Coronary artery (tissue), 2 donors: ENCODE data around the gene PYGB.

ENCODE experiments used
- DNase-seq: peaks from one replicate; pipeline ENCODE4 v3.0.0-alpha.2; 2017; ENCODE audit warnings: low spot score
- H3K27ac ChIP-seq, 2 donors: fragments of 200-600 bp; sonication (generic); one replicate each; pipeline ENCODE4 v1.5.1; 2016 to 2019
- H3K4me3 ChIP-seq: fragments of 200-600 bp; sonication (generic); 2 replicates; pipeline ENCODE4 v1.5.1; 2016; ENCODE audit warnings: mild to moderate bottlenecking, moderate library complexity
- CTCF ChIP-seq: fragments of 200-600 bp; sonication (generic); IDR thresholded peaks from one replicate; pipeline ENCODE4 v1.5.1; 2019; ENCODE audit warnings: antibody characterized with exemption

PYGB gene

DNA sequence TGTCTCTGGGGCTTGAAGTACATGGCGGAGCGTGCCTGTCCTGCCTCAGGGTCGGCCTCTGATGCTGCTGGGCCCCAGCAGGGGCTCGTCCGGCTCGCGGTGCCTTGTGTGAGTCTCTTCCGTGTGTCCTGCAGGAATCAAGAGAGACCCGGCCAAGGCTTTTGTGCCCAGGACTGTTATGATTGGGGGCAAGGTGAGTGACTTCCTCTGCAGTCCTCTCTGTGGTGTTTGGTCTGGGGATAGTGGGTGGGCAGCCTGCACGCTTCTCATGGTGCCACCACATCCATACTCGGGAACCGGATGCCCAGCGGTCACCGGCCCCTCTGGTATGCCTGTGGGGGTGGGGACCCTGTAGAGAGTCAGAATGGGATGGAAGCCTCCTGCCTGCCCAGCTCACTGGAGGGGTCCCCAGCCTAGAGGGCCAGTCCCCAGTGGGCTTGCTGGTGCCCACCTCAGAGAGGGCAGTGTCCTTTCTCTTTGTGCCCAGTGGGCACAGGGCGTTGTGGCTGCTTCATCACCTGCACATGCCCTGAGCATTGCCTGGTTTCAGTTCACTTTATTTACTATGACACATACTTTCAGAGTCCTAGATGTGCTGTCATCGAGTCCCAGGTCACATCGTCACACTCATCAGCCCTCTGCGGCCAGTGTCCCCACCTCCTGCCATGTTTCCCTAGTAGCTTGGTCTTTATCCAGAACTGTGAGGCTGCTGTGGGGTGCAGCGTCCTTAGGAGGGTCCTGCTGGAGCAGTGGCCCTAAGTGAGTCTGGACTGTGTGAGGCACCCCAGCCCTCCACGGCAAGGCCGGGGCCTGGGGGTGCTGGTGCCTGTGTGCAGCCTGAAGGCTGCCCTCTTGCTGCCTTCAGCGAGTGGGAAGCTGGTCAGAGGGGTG lies 40.7 kb downstream of the PYGB start:
- TF ChIP-seq CTCF, result no peak
- no peak for DNase-seq
- no peak overlapping the region for H3K27ac ChIP-seq
- no peak overlapping the region for H3K4me3 ChIP-seq

DNA sequence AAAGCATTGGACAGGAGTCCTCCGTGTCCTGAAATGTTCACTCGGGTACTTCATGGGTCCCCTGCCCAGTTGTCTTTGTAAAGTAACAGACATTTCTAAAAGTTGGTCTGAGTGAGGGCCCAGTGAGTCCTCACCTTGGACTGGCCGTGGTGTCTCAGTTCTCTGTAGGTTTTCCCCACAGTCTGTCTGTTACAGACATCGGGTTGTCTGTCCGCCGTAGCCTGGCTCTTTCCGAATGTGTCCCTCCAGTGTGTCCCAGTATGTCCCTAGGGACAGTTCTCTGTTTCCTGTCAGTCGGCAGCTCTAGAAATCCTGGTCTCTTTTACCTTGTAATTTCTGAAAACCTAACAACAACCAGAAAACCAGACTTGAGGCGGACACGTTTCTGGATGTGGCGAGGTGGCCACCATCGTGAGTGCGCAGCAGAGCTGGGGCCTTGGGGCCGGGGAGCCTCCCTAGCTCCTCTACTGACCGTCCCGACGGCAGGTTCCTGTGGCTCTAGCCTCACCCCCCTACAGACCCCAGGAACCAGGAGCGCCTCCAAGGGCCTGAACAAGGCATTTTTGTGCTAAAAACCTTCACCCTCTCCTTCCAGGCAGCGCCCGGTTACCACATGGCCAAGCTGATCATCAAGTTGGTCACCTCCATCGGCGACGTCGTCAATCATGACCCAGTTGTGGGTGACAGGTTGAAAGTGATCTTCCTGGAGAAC lies 42.2 kb downstream of the PYGB start:
- Histone ChIP-seq H3K4me3 (no peak overlapping the region), H3K27ac (no peak overlapping the region)
- no peak for TF ChIP-seq CTCF
- DNase-seq, result no peak

GRCh38 chr20:25290646-25291431 lies 43.0 kb downstream of the PYGB start:
- Histone ChIP-seq H3K27ac (peak overlapping the region in 1 of 2 donors; percentile 8), H3K4me3 (no peak overlapping the region)
- no peak for DNase-seq
- no peak for TF ChIP-seq CTCF

- TF ChIP-seq CTCF, result no peak
- DNase-seq, result no peak
- H3K27ac ChIP-seq, result peak overlapping the region in 1 of 2 donors; percentile 8
- no peak overlapping the region for H3K4me3 ChIP-seq
Measured at GRCh38 chr20:25291432-25292133, 43.7 kb downstream of the PYGB start.

DNA sequence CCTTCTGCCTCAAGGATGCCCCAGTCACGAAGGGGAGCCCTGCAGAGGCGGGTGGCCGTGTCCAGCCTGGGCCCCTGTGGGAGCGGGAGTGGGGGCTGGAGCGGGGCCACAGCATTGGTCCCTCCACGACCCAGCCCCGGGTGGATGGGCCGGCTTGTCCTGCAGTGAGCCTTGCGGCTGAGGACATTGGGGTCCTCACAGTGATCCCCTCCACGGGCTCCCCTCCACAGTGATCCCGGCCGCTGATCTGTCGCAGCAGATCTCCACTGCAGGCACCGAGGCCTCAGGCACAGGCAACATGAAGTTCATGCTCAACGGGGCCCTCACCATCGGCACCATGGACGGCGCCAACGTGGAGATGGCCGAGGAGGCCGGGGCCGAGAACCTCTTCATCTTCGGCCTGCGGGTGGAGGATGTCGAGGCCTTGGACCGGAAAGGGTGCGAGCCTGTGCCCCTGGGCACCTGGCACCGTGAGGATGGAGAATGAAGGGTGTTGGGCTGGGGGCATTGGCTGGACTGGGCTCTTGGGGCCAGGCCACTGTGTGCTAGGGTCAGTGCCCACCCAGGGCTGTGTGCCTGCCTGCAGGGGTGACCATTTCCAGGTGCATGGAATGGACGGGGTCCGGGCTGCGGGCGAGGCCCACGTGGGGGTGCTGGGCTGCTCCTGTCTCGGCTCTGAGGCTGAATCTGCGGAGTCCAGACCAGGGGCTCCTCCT lies 44.4 kb downstream of the PYGB start:
- no peak for TF ChIP-seq CTCF
- H3K27ac ChIP-seq, result peak overlapping the region in 1 of 2 donors; percentile 35
- no peak for DNase-seq
- no peak overlapping the region for H3K4me3 ChIP-seq

DNA sequence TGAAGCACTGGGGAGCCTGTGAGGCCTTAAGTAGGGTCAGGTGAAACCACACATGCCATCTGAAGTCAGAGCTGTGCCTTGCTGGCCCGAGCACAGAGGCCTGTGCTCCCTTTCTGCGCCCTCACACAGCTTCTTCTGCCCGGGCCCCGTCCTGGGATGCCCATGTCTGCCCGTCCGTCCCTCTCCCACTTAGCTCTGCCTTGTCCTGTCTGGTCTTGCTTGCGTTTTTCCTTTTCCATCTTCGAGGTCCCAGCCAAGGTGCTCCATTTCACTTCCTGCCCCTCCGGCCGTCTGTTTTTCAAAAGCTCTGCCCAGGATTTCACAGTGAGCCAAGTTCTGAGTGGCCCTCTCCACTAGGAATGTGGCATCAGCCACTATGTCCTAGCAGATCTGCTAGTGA lies 45.6 kb downstream of the PYGB start:
- DNase-seq, result no peak
- no peak for TF ChIP-seq CTCF
- H3K27ac ChIP-seq, result peak overlapping the region in 1 of 2 donors; percentile 64
- no peak overlapping the region for H3K4me3 ChIP-seq
